Posterior cingulate gyrus (tissue), 11 donors: Measurements from ENCODE around the gene GZMM.

Experiments
- DNase-seq, 10 donors: peaks; one replicate each; pipeline versions ENCODE4 v3.0.0 to v3.0.0-alpha.2; 2020 to 2021; ENCODE audit warnings: mixed read lengths in 3 of 10
- intact Hi-C: fragments of 100-400 bp; cut with DNase I; formaldehyde crosslinking; loops from one replicate; pipeline ENCODE4 v1.15.1; 2023

Gene GZMM

GRCh38 chr19:591099-591958, 47.5 kb downstream of the GZMM start:
- intact Hi-C loops, result no loop called here
- DNase-seq, result peak in 2 of 10 donors; percentile 64 to 86

GRCh38 chr19:592101-592500, 48.2 kb downstream of the GZMM start:
- DNase-seq, result no peak
- intact Hi-C loops, result no loop called here

- no peak for DNase-seq
- intact Hi-C loops, result no loop called here
These were observed 49.2 kb downstream of the GZMM start for GRCh38 chr19:593055-593454.

GRCh38 chr19:593505-593904, 49.7 kb downstream of the GZMM start:
- intact Hi-C loops, result no loop called here

GRCh38 chr19:594265-594870, 50.5 kb downstream of the GZMM start:
- no peak for DNase-seq
- intact Hi-C loops, result no loop called here

More at GRCh38 chr19:593505-593904, 49.7 kb downstream of the GZMM start:
- DNase-seq, result no peak

- intact Hi-C loops, result no loop called here
- DNase-seq, result no peak
These were observed 51.7 kb downstream of the GZMM start for GRCh38 chr19:595326-596262.

- intact Hi-C loops, result no loop called here
- no peak for DNase-seq
These were observed 52.4 kb downstream of the GZMM start for GRCh38 chr19:596263-596655.

GRCh38 chr19:597406-598315, 53.8 kb downstream of the GZMM start:
- intact Hi-C loops, result no loop called here
- no peak for DNase-seq
